Measurements from ENCODE around the gene ERC1.
"Not testable (repeated sequence)": the region's sequence is repeated elsewhere in the genome, so short reads cannot be mapped to it uniquely, and the experiment has no call there.

The ERC1 gene

GRCh38 chr12:1122786-1123185, 131.8 kb downstream of the ERC1 start:
- DNase-seq: peak; percentile 66 to 69
- TF ChIP-seq GATA1 (IDR thresholded peaks at IDR 0.05; ENCODE audit: low read depth, low read length) (no peak), POLR2A (IDR thresholded peaks at IDR 0.05; ENCODE audit: low read length) (no peak)

DNA sequence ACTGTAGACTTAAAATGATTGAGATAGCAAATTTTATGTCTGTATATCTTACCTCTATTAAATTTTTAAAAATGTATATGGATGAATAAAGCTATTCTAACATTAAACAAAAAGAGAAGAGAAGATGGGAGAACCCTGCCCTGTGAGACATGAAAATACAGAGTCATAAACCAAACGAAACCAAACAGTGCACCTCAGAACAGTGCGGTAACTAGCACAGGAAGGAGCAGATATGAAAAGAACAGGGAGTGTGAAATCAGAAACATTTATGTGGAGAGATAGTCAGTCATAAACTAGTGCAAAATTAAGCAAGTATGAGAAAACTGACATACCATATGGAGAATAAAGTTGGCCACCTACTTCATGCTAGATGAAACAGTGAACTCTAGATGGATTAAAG, 135.1 kb downstream of the ERC1 start:
- TF ChIP-seq GATA1 (IDR thresholded peaks at IDR 0.05; ENCODE audit: low read depth, low read length): no peak
- no peak for TF ChIP-seq POLR2A (IDR thresholded peaks at IDR 0.05; ENCODE audit: low read length)
- no peak for DNase-seq

DNA sequence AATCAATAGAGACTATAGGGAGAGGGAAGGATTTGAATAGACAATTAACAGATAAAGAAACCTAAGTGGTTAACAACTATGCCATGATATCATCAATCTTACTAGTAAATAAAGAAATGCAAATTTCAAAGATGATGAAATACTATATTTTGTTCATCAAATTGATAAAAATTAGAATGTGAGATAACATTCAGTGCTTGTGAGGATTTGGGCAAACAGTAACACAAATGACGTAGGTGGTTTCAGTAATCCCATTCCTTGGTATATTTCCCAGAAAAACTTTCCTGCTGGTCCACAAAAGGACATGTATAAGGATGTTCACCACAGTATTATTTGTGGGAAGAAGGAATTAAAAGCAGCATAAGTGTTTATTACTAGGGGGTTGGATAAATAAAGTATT, 136.0 kb downstream of the ERC1 start:
- TF ChIP-seq POLR2A (IDR thresholded peaks at IDR 0.05; ENCODE audit: low read length): no peak
- TF ChIP-seq GATA1 (IDR thresholded peaks at IDR 0.05; ENCODE audit: low read depth, low read length): no peak
- no peak for DNase-seq

GRCh38 chr12:1130164-1130563, 139.1 kb downstream of the ERC1 start:
- DNase-seq: peak; percentile 14 to 52

DNA sequence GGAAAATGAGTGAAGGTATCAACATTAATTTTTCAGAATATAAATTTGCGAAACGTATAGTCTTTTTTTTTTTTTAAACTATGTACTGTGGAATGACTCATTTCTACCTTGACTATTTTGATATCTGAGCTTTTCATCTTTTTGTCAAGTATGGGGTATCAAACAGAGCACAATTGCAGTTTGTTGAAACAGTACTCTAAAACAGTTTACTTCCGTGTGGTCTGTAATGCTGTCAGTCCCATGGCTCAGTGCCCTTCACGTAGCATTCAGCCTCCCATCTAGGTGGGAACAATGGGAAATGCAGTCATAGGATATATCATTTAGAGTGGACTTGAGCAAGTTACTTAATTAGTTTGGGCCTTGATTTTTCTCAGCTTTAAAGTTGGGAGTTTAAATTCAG, 139.5 kb downstream of the ERC1 start:
- no peak for DNase-seq
- no peak for TF ChIP-seq POLR2A (IDR thresholded peaks at IDR 0.05; ENCODE audit: low read length)

More at GRCh38 chr12:1130164-1130563, 139.1 kb downstream of the ERC1 start:
- TF ChIP-seq POLR2A (IDR thresholded peaks at IDR 0.05; ENCODE audit: low read length) (no peak), GATA1 (IDR thresholded peaks at IDR 0.05; ENCODE audit: low read depth, low read length) (no peak)

DNA sequence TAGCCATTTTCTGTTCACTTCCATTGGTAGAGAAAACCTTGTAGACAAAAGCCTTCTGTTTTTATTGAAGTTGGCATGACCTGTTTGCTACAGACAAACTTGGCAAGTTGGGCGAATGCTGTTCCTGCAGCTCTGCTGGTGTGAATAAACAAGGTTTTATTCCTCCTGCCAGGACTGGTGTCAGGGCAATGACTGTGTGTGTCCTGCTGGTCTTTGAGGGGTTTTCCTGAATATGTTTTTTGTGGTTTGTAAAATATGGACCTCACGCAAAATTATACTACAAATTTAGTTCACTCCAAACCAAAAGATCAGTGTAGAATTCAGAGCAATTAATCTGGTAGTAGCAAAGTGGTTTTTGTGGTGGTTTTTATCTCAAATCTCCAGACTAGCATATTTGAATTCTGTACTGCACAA, 140.8 kb downstream of the ERC1 start:
- TF ChIP-seq POLR2A (IDR thresholded peaks at IDR 0.05; ENCODE audit: low read length) (no peak), GATA1 (IDR thresholded peaks at IDR 0.05; ENCODE audit: low read depth, low read length) (no peak)
- no peak for DNase-seq

DNA sequence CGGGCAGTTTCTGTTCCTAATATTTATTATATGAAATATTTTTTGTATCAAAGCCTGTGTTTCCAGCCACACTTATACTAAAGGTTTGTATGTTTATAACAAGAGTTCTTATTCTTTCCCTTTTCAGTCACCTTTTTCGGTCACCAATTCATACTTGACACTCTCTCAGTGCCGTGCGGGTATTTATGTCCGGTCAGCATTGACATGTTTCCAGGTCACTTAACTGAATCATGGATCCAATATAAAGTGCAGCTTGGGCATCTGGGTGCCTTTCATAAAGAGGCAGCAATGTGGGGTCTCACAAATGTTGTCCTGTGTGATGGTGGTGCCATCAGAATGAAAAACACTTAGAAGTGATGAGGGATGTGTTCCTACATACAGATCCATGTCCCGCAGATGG, 141.3 kb downstream of the ERC1 start:
- no peak for TF ChIP-seq GATA1 (IDR thresholded peaks at IDR 0.05; ENCODE audit: low read depth, low read length)
- no peak for TF ChIP-seq POLR2A (IDR thresholded peaks at IDR 0.05; ENCODE audit: low read length)
- no peak for DNase-seq

DNA sequence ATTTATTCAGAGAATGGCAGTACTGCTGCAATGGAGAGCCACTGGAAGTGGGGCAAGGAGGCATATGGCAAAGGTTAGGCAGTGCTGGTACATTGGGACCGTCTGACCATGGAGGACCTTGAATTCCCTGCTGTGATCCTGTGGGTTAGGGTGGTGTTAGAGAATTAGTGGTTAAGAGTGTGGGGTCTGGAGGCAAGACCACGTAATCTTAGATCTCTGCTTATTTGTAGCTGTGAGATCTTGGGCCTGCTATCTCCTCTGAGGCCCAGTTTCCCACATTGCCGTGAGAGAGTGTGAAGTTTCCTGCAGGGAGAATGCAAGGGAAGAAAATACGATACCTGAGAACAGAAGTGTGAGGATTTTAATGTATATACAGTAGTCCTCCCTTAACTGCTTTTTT, 147.7 kb downstream of the ERC1 start:
- DNase-seq: no peak
- TF ChIP-seq GATA1 (IDR thresholded peaks at IDR 0.05; ENCODE audit: low read depth, low read length) (no peak), POLR2A (IDR thresholded peaks at IDR 0.05; ENCODE audit: low read length) (no peak)

DNA sequence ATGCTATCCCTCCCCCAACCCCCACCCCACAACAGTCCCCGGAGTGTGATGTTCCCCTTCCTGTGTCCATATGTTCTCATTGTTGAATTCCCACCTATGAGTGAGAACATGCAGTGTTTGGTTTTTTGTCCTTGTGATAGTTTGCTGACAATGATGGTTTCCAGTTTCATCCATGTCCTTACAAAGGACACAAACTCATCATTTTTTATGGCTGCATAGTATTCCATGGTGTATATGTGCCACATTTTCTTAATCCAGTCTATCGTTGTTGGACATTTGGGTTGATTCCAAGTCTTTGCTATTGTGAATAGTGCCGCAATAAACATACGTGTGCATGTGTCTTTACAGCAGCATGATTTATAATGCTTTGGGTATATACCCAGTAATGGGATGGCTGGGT, 155.7 kb downstream of the ERC1 start:
- not testable (repeated sequence) for DNase-seq

DNA sequence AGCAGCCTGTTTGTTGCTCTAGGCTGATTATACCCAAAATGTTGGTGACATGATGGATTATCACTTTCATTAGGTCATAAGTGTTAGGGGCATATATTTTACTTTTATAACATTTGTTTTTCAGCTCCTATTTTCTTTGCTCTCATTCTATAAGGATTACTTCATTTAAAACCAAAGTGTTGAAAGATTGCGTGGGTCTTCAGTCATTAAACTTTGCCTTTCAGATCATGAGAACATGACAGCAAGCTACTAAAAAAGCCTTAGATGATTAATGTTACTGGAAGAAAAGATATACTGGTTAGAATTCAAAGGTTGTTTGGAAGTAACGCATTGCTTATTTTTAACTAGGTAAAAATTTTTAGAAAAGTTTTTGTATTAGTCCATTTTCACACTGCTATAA, 156.8 kb downstream of the ERC1 start:
- DNase-seq: no peak
- TF ChIP-seq POLR2A (IDR thresholded peaks at IDR 0.05; ENCODE audit: low read length) (no peak), GATA1 (IDR thresholded peaks at IDR 0.05; ENCODE audit: low read depth, low read length) (no peak)

DNA sequence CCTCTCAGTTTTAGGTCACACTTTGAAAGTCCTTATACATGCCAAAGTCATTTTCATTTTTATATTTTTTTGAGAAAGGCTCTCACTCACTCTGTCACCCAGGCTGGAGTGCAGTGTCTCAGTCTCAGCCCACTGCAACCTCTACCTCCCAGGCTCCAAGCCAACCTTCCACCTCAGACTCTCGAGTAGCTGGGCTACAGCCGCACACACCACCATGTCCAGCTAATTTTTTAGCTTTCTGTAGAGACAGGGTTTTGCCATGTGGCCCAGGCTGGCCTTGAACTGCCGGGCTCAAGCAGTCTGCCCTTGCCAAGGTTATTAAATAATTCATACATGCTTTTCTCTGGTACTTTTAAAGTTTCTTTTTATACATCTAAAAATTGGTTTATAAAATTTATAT, 166.0 kb downstream of the ERC1 start:
- TF ChIP-seq POLR2A (IDR thresholded peaks at IDR 0.05; ENCODE audit: low read length) (no peak), GATA1 (IDR thresholded peaks at IDR 0.05; ENCODE audit: low read depth, low read length) (no peak)
- no peak for DNase-seq

- DNase-seq: no peak
- TF ChIP-seq POLR2A (IDR thresholded peaks at IDR 0.05; ENCODE audit: low read length): no peak
- TF ChIP-seq GATA1 (IDR thresholded peaks at IDR 0.05; ENCODE audit: low read depth, low read length): no peak
Measured at GRCh38 chr12:1161197-1161596, 170.2 kb downstream of the ERC1 start.

DNA sequence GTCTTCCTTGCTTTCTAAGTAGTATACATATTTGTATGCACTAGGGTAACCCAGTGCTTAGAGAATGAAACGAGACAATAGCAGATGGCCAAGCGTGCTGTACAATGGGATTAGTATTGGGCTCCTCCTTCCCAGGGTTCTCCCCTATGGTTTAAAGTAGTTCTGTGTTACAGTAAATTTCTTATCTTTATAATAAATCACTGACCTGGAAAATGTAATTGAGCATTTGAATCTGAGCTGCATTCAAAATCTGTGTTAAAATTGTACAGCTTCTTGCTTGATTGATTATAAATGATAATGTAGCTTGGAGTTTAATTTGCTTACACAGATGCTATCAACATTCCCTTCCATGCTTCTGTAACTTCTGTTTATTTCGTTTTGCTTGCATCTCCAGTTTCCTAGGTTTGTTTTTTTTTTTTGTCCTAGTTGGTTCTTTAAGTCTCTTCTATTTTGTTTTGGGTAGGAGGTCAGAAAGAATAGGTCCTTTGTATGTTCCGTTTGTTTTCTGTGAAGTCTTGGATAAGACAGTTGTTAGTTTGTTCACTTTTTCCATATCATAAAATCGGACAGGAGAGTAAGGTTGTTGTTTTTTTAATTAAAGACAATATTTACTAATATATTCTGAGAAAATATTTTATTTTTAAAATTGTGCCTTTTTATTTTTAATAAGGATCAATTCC, 171.2 kb downstream of the ERC1 start:
- no peak for DNase-seq
- TF ChIP-seq POLR2A (IDR thresholded peaks at IDR 0.05; ENCODE audit: low read length) (no peak), GATA1 (IDR thresholded peaks at IDR 0.05; ENCODE audit: low read depth, low read length) (no peak)

DNA sequence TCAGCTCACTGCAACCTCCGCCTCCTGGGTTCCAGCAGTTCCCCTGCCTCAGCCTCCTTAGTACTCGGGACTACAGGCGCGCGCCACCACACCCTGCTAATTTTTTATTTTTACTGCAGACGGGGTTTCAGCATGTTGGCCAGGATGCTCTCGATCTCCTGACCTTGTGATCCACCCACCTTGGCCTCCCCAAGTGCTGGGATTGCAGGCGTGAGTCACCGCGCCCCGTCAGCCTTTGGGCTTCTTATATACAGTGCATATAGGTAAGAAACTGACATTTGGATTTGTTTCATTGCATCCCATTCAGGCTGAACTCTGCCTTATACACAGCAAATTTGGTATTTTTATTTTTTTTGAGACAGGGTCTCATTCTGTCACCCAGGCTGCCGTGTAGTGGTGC, 176.8 kb downstream of the ERC1 start:
- DNase-seq: no peak
- TF ChIP-seq POLR2A (IDR thresholded peaks at IDR 0.05; ENCODE audit: low read length) (no peak), GATA1 (IDR thresholded peaks at IDR 0.05; ENCODE audit: low read depth, low read length) (no peak)

- TF ChIP-seq POLR2A (IDR thresholded peaks at IDR 0.05; ENCODE audit: low read length): no peak
- no peak for DNase-seq
Measured at GRCh38 chr12:1170411-1170810, 179.4 kb downstream of the ERC1 start.
